Stimulated activated CD8-positive, alpha-beta memory T cell treated with anti-CD3 and anti-CD28 coated beads, Interleukin-4, amount 100 ng/mL, for 48 hours (primary cell): ENCODE data around the gene EN2.
A peak's percentile ranks its signal among the peaks of the same experiment; 100 is the strongest.

Source experiments
- DNase-seq: peaks from one replicate; pipeline ENCODE4 v3.0.0-alpha.2; 2020

Gene EN2

DNA sequence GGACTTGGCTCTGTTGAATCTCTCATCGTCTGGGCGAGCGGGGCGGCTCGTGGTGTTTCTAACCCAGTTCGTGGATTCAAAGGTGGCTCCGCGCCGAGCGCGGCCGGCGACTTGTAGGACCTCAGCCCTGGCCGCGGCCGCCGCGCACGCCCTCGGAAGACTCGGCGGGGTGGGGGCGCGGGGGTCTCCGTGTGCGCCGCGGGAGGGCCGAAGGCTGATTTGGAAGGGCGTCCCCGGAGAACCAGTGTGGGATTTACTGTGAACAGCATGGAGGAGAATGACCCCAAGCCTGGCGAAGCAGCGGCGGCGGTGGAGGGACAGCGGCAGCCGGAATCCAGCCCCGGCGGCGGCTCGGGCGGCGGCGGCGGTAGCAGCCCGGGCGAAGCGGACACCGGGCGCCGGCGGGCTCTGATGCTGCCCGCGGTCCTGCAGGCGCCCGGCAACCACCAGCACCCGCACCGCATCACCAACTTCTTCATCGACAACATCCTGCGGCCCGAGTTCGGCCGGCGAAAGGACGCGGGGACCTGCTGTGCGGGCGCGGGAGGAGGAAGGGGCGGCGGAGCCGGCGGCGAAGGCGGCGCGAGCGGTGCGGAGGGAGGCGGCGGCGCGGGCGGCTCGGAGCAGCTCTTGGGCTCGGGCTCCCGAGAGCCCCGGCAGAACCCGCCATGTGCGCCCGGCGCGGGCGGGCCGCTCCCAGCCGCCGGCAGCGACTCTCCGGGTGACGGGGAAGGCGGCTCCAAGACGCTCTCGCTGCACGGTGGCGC lies at the start of gene EN2:
Gene EN2 (plus strand): TSS at position 19 of the 767 bp plus-strand sequence. CDS start 249 bp downstream, at position 268.
- no peak for DNase-seq

DNA sequence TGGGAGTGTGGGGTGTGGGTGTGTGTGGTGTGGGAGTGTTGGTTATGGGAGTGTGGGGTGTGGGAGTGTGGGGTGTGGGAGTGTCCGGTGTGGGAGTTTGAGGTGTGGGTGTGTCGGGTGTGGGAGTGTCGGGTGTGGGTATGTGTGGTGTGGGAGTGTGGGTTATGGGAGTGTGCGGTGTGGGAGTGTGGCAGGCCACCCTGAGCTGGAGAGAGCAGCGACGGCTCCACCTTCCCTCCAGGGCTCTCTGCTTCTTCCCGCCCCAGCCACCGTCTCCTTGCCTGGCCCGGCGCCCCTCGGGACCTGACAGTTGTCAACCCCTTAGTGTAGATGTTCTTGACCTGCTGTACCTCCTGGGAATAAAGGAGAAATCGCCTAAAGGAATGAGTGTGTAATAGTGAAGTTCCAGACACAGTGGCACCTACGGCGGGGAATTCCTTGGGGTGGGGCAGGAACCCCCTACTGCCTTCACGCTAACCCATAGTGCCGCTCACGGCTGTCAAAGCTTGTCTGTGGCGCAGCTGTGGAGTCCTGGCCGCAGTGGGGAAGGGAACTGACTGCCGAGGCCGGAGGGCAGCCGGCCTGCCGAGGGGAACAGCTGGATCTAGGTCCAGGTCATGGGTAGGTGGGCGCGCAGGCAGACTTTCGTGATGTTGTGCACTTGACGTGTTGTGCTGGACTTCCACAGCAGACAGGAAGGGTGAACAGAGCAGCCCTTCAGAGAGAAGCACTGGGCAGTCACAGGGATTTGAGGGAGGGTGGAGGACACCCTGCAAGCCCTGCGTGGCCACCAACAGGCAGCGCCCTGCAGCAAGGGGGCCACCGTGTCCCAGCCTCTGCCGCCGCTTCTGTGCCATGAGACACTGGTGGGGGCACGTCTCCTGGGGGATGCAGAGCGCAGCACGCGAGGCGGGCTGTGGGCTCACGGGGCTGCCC lies 49.0 kb upstream of the EN2 start:
- DNase-seq: no peak

DNA sequence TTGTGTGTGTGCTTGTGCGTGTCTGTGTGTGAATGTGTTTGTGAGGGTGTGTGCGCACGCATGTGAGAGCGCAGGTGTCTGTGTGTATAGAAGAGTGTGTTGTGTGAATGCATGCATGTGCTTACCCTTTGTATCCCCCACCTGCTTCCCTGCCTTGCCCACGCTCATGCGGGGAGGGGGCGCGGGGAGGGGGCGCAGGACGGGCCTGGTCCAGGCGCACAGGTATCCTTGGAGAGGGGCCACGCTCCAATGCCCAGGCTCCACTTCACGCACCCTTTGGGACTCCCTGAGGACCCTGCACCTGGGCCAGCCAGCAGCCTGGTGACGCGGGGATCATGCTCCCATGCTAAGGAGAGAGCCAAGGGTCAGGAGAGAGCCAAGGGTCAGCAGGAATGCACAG lies 47.9 kb upstream of the EN2 start:
- no peak for DNase-seq

DNA sequence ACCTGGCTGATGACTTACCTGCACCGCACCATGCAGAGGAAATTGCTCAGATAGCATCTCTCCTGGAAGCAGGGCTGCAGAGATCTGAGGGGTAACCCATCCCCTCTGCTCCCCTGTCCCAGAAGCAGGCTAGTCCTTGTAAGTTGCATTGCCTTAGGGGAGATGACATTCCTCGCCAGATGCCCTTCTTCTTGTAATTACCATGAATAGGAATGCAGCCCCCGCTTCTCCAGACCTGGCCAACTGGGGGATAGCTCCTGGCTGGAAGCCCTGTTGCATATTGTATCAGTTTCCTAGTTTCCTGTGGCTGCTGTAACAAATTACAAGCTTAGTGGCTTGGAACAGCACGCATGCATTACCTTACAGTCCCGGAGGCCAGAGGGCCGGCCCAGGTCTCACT lies 47.5 kb upstream of the EN2 start:
- DNase-seq: no peak

DNA sequence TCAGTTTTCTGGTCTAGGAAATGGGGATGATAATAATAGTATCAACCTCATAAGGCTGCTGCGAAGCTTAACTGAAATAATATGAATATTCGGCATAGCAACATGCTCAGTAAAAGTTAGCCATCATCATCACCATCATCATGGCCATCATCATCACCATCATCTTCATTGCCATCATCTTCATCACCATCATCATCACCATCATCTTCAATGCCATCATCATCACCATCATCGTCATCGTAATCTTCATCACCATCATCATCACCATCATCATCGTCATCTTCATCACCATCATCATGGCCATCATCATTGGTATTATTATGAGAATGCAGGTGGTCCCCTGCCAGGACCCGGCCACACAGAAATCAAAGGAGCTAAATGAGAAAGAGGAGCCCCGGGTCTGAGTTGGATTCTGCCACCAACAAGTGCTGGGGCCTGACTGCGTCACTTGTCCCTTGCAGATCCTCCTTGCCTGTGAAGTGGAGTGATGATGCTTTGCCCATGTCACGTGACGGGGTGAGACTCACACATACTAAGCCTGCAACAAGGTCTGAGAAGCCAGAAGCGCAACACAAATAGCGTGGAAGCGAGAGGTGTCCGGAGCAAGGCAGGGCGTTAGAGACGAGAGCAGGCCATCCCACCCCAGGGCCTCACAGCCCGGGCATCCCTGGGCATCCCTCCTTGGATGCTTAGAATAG lies 46.1 kb upstream of the EN2 start:
- no peak for DNase-seq

DNA sequence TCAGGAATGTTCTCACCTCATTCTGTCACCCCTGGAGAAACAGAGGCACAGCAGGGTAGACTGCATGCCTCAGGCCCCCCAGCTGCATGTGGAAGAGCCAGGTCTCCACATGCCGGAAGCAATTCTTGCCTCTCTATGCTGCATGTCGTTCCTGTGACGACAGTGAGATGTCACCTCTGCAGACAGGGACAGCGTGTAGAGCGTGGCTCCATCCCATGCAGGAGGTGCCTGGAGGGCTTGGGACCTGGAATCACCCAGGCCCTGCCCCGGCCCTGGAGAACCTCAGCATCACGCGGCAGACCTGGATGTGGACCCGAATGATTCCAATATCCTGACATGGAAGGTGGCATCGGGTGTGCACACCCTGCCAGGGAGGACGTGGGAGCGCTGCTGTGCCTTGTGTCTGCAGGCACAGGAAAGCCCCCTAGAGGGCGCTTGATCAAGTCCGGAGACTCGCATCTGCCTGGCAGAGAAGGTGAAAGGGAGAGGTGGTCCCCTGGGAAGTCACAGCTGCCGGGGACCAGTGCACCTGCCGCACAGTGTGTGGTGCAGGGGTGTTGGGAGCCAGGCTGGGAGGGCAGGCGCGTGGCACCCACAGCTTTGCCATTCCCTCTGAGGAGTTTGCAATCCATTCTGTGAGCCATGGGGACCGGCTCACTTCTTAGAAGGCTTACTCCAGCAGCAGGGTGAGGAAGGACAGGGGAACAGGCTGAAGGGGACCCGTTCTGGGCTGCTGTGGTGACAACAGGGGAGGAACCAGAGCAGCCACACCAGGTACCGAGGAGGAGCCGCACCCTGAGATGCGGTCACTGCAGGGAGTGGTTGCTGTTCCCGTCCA lies 45.3 kb upstream of the EN2 start:
- peak; percentile 77 for DNase-seq

DNA sequence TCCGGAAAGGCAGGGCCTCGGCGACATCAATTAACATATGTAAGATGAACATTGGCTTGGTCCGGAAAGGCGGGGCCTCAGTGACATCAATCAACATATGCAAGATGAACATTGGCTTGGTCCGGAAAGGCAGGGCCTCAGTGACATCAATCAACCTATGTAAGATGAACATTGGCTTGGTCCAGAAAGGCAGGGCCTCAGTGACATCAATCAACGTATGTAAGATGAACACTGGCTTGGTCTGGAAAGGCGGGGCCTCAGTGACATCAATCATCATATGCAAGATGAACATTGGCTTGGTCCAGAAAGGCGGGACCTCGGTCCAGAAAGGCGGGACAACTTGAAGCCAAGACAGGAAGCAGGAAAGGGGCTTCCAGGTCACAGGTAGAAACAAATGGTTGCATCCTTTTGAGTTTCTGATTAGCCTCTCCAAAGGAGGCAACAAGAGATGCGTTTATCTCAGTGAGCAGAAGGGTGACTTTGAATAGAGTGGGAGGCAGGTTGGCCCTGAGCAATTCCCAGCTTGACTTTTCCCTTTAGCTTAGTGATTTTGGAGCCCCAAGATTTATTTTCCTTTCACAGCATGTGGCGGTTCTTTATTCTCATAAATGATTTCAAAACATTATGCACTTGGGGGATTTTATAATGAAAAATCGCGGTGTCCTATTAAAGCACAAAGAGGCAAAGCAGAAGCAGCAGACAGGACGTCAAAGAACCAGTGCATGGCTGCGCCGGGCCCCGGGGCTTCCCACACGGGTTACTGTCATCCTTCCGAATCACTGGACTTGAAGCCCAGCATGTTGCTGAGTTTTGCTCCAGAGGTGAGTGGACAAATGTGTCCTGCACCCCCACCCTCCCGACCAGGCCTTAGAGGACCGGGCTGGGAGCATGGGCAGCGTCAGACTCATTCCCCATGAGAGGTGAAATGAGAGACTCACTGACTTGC lies 43.1 kb upstream of the EN2 start:
- no peak for DNase-seq

DNA sequence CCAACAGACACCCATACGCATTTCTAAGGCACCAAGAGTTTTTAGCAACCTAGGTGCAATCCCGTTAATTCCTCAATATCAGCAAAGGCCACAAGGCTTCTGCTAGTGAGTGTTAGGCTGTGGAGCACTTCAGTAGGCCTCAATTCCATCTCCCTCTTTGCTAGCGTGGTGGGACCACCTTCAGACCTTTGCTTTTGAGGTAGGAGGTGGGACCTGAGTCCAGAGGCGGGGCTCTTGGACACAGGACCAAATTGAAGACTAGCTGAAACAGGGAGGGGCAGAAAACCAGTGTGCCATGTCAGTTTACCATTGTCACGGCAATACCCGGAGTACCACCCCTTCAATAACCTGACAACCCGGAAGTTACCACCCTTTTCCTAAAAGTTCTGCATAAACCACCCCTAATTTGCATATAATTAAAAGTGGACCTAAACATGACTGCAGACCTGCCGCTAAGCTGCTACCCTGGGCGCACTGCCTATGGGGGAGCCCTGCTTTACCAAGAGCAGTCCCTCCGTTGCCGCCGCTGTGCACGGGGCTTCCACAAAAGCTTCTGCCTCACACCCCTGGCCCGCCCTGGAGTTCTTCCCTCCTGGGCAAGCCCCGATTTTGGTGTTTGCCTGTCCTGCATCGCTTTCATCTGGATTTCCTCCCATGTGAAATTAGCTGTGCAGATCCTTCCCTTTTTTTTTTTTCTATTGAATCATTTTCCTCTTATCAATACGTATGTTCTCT lies 41.1 kb upstream of the EN2 start:
- no peak for DNase-seq

DNA sequence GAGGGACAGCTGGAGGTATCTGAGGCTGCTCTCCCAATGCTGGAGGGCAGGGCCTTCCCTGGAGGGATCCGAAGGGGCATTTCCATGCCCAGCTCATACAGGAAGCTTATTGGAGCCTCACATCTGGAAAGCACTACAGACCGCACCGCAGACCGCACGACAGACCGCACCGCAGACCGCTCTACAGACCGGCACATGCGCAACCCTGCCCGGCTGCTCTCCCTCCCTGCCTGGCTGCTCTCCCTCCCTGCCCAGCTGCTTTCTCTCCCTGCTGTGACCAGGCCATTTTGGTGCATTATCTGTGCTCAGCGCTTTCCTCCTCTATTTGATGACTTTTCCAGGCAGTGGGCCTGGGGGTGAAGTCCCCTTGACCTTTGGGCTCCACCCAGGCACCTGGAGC lies 39.6 kb upstream of the EN2 start:
- DNase-seq: no peak

DNA sequence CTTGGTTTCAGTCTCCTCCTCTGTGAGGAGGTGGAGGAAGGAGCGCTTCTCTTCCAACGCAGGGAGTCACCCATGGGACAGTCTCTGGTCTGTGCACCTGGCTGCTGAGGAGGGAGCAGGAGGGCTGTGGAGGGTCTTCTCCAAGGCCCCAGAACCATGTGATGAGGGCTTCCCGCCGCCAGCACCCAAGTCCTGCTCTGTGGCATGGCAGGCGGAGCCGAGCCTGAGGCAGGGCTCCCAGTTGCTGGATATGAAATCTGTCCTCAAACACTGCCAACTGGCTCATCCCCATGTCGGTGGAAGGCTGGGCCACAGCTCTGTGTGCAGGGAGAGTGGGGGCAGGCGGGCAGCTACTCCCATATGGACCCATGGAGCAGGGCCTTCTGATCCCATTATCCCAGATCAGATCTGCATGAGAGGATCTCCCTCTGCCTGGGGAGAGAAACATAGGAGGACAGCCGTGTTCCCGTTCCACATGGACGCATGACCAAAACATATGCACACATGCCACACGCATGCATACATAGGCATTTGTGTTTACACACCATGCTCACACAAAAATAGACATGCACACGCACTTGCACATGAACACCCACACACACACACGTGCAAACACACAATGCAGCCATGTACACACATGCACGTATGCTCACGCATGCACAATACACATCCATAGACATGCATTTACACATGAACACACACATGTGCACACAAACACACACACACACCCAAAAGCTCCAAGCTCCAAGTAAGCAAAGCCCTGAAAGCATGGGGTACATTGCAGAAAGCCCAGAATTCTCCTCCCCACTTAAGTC lies 38.8 kb upstream of the EN2 start:
- no peak for DNase-seq

DNA sequence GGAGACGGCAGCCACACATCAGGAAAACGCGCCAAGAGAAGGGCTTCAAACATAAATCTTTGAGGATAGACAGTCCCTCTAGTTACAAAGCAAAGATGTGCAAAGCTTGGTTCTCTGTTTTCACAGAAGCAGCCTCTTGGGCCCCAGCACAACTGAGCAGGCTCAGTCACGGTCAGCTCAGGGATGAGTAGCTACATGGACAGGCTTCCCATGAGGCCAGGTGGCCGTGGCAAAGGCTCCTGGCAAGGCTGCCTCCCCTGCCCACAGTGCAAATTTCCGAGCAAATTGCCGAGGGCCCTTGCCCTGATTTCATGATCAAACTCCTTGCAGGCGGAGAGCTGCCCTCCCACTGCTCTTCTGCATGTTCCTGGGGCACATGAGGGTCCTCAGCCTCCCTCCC lies 37.8 kb upstream of the EN2 start:
- no peak for DNase-seq

DNA sequence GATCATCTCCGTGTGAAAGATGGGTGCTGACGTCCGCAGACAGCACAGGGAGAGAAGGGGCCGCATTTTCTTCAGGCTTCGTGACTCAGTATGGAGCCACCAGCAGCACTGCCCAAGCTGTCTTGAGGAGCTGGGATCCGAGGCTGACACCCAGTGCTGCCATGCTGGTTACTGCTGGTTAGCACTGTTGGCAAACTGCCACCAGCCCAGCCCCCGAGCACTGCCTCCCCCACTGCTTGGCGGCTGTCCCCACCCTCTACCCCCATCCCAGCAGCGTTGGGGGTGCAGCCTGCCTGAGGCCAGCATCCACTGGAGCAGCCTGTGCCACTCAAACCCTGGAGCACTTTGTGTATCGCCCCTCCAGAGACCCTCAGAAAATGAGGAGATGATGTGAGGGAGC lies 35.8 kb upstream of the EN2 start:
- no peak for DNase-seq

DNA sequence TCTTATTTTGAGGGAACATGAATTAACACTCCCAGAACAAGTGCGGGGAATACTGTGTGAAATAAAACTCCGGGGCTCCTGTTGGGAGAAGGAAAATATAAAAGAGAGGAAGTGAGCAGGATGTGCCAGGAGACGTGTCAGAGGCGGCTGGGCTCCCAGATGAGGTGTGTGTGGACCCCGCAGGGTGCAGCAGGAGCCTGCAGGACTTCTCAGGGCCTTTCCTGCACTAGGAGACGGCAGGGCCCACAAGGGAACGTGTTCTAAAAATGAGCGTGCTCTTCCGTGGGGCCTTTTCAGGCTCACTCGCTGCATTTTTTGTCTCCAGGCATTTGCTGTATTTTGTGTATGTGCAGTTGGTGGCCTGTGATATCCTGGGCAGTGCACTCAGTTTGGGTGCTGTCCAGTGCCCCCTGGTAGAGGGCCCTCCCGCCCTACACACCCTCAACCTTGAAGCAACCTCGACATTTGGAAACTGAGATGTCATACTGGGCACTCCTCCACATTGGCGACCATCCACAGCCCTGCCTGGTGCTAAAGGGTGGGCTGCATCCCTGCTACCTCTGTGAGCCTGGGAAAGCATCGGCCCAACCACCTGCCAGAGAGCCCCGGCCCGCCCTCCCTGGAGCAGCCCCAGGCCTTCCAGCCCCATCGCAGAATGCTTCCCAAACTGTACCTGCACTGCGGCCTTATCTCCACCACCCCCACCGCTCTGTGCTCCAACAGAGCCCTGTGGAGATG lies 35.2 kb upstream of the EN2 start:
- DNase-seq: no peak

DNA sequence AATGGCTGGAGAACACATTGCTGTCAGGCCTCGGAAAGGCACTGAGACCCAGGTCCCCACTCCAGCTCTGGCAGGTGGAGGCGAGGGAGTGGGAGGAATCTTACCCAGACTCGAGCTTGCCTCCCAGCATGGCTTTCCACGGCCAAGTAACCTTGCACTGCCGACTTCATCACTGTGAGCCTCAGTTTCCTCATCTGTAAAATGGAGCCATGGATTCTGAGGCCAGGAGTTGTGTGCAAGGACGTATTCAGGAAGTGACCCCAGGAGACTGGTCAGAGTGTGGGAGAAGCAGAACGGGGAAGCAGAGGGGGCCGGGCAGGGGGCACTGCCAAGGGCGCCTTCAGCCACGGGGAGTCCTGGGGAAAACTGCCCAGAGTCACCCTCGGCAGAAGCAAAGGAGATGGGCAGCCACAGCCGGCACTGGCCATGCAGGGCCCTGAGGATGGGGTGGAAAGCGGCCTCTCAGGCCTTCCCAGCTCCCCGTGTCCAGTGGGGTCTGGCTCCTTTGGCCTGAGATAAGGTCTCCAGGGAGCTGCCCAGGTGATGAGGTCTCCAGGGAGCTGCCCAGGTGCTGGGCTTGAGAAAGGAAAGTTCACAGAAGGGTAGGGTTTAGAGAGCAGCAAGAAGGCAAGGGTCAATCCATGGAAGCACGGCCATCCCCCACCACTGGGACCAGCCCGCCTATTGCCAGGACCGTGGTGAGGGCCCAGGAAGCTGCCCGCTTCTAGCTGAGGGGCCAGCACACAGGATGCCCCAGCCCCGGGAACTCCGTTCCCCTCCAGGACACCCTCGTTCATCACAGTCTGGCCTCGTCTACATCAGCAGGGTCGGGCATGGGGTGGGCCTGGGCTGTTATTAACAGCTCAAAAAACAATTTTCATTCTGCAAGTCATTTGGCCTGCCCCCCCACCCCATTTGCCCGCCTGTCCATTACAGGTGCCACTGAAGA lies 34.3 kb upstream of the EN2 start:
- no peak for DNase-seq

DNA sequence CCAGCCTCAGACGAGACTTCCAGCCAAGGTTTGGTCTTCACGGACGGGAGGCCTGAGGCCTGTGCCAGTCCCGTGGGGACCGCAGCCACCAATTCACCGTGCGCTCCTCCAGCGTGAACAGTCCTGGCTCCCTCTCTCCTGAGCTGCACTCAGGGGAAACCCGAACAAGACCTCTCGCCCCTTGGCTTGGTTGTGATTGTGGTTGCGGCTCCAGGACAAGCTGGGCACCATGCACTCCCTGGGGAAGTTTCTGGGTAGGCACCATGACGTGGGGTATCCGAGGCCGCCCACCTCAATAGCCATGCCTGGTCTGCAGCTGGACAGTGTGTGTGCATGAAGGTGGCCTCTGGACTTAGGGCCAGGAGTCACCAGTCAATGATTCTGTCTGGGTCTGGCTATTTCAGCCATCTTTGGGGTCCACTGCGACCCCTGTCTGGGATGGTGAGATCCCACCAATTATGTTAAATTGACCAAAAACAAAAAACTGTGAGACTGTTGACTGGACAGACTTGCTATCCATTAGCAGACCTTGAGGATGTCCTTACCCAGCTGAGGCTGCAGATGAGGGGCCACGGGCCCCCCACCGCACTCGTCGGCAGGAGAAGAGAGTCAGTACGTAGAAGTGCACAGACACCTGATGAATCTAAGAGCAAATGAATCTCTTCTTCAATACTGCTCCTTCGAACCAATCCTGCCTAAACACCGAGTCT lies 33.5 kb upstream of the EN2 start:
- DNase-seq: no peak

DNA sequence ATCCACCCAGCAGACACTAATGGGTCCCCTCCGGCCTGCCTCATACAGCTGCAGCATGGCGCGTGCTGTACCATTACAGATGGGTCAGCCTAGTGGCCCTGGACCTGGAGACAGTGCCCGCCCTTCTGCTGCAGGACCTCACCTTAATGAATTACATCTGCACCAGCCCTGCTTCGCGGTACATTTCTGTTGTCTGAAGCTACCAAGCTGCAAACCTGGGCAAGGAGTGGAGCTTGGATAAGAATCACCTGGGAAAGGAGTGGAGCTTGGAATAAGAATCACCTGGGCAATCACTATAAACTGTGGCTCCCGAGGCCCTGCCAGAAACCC lies 33.0 kb upstream of the EN2 start:
- no peak for DNase-seq

DNA sequence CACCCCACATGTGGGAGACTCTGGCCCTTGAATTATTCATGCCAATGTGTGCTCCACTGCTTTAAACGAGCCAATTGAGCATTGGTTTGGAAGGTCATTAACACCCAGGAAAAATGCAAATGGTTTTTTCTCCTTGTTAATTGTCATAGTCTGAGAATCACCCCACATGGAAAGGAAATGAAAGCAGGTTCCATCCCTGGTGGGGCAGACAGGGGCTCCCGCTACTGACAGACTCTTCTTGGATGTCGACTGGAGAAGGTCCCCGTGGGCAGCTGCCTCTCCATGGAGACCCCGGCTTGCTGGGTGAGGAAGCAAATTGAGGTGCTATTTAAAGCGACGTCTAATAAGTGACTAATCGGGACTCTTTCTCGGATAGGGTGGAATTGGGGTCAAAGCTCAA lies 32.0 kb upstream of the EN2 start:
- no peak for DNase-seq
